WERI-Rb-1 (cell line): ENCODE results near the gene TCL1B.
"Not testable (repeated sequence)": the region's sequence is repeated elsewhere in the genome, so short reads cannot be mapped to it uniquely, and the experiment has no call there.

Source experiments
- DNase-seq: peaks from one replicate; pipeline ENCODE4 v3.0.0-alpha.2; 2020
- H3K27ac ChIP-seq: fragments of 250-450 bp; sonication (Bioruptor Pico); 2 replicates; pipeline ENCODE4 v1.5.1; 2020; ENCODE audit warnings: mild to moderate bottlenecking, moderate library complexity
- H3K27me3 ChIP-seq: fragments of 250-450 bp; sonication (Bioruptor Pico); 2 replicates; pipeline ENCODE4 v1.5.1; 2021; ENCODE audit warnings: mild to moderate bottlenecking, low read depth, moderate library complexity; ENCODE audit not compliant: insufficient read depth, severe bottlenecking
- H3K36me3 ChIP-seq: fragments of 250-450 bp; sonication (Bioruptor Pico); 2 replicates; pipeline ENCODE4 v1.5.1; 2020; ENCODE audit warnings: mild to moderate bottlenecking, moderate library complexity
- H3K4me3 ChIP-seq: 2 replicates; pipeline ENCODE4 v1.5.1; 2011; ENCODE audit warnings: low read depth, mild to moderate bottlenecking, control low read depth, low read length
- H3K9me3 ChIP-seq: fragments of 250-450 bp; sonication (Bioruptor Pico); 2 replicates; pipeline ENCODE4 v1.5.1; 2021; ENCODE audit warnings: mild to moderate bottlenecking, moderate library complexity; ENCODE audit not compliant: severe bottlenecking
- TF ChIP-seq, protein P1 (sequence below): IDR thresholded peaks from 2 replicates; pipeline ENCODE4 v1.5.1; 2011; ENCODE audit warnings: low read depth, mild to moderate bottlenecking, control low read depth, inconsistent platforms, low read length

TCL1B gene

GRCh38 chr14:95664066-95664465 lies 22.2 kb upstream of the TCL1B start:
- Histone ChIP-seq H3K36me3 (no peaks in the 10 kb centered on the region), H3K27ac (no peak overlapping the region), H3K9me3 (no peaks in the 10 kb centered on the region), H3K27me3 (no peaks in the 10 kb centered on the region), H3K4me3 (no peak overlapping the region)
- no peak for DNase-seq
- TF ChIP-seq, protein P1, sequence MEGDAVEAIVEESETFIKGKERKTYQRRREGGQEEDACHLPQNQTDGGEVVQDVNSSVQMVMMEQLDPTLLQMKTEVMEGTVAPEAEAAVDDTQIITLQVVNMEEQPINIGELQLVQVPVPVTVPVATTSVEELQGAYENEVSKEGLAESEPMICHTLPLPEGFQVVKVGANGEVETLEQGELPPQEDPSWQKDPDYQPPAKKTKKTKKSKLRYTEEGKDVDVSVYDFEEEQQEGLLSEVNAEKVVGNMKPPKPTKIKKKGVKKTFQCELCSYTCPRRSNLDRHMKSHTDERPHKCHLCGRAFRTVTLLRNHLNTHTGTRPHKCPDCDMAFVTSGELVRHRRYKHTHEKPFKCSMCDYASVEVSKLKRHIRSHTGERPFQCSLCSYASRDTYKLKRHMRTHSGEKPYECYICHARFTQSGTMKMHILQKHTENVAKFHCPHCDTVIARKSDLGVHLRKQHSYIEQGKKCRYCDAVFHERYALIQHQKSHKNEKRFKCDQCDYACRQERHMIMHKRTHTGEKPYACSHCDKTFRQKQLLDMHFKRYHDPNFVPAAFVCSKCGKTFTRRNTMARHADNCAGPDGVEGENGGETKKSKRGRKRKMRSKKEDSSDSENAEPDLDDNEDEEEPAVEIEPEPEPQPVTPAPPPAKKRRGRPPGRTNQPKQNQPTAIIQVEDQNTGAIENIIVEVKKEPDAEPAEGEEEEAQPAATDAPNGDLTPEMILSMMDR: no peak

- Histone ChIP-seq H3K27me3 (no peaks in the 10 kb centered on the region), H3K4me3 (no peak overlapping the region), H3K27ac (no peak overlapping the region), H3K9me3 (no peaks in the 10 kb centered on the region), H3K36me3 (no peaks in the 10 kb centered on the region)
- DNase-seq: no peak
- TF ChIP-seq, protein P1: no peak
Observed at GRCh38 chr14:95664546-95664945, 21.7 kb upstream of the TCL1B start.

DNA sequence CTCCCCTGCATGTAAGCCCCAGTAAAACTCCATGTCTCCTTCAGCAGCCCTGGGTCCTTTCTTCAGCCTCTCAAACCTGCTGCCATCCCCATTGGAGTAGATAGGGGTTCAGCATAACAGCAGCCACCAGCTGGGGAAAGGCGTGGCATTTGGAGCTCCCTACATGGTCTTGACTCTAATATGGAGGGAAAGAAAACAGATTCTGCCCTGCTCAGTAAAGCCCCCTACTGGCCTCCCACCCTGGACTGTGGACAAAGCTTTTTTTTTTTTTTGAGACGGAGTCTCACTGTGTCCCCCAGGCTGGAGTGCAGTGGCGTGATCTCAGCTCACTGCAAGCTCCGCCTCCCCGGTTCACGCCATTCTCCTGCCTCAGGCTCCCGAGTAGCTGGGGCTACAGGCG lies 20.7 kb upstream of the TCL1B start:
- H3K36me3 ChIP-seq, H3K27ac ChIP-seq, H3K4me3 ChIP-seq, H3K27me3 ChIP-seq, H3K9me3 ChIP-seq: not testable (repeated sequence)
- DNase-seq: peak; percentile 22
- TF ChIP-seq, protein P1: peak; percentile 38; the same call in 1 of the 2 replicates

DNA sequence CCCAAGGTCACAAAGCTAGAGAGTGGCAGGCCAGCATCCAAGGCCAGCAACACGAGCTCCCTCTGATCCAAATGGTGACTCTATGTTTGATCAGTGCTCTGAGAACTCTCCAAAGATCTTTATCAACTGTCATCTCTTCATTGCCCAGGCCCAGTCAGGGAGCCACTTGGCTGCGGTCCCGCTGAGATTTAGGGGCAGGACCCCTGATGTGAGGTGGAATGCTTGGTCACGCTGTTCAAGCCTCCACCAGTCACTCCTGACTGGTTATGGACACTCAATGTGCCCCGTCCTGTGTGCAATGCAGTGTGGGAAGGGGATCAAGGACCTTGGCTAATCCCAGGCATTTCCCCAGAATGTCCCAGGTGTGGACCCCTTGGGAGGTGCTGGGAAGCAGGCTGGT lies 19.8 kb upstream of the TCL1B start:
- TF ChIP-seq, protein P1: no peak
- Histone ChIP-seq H3K9me3 (no peaks in the 10 kb centered on the region), H3K4me3 (no peak overlapping the region), H3K27me3 (no peaks in the 10 kb centered on the region), H3K36me3 (no peaks in the 10 kb centered on the region), H3K27ac (no peak overlapping the region)
- no peak for DNase-seq

DNA sequence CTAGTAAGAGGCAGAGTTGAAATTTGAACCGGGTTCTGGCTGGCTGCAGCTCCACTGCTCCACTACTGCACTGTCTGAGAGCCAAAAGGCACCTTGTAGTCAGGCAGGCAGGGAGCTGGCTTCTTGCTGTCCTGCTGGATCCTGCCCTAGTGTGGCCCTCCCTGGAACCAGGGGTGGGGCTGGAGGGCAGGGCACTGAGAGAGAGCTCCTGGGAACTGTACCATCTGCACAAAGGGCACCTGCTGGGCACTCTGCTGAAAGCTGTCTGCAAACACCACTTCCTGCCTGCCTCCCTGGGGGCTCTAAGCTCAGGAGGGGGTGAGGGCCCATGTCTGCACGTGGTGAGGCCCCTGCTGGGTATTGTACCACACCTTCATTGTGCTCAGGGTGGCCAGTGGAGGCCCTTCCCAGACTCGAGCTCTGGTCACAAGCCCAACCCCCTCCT lies 19.0 kb upstream of the TCL1B start:
- no peaks in the 10 kb centered on the region for H3K36me3 ChIP-seq
- no peak overlapping the region for H3K4me3 ChIP-seq
- no peak for DNase-seq
- H3K27ac ChIP-seq: no peak overlapping the region
- TF ChIP-seq, protein P1: no peak
- H3K9me3 ChIP-seq: no peaks in the 10 kb centered on the region
- no peaks in the 10 kb centered on the region for H3K27me3 ChIP-seq

DNA sequence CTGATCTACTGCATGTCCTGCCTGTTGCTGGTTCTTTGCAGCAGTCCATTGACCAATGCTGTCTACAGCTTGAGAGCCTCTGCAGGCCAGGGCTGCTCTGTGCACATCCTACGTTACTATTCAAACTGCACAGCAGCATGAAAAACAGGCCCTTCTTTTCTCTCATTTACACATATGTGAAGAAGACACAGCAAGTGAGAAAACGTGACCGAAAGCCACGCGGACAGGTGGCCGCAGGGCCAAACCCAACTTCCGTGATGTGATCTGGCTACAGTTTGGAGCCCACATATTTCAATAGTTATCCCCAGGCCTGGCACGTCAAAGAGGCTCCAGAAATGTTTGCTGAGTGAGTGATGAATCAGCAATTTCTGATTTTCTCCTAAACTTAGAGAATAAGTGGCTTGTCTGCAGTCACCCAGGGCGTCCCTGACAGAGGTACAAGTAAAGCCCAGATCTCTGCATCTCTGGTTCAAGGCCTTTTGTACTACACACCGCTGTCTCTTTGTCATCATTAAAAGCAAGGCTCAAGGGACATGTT lies 17.9 kb upstream of the TCL1B start:
- no peaks in the 10 kb centered on the region for H3K36me3 ChIP-seq
- TF ChIP-seq, protein P1: no peak
- H3K27ac ChIP-seq: no peak overlapping the region
- H3K27me3 ChIP-seq: no peaks in the 10 kb centered on the region
- H3K4me3 ChIP-seq: no peak overlapping the region
- DNase-seq: no peak
- no peaks in the 10 kb centered on the region for H3K9me3 ChIP-seq
